GM23338 (cell line): Measurements from ENCODE around the gene KRTAP12-3.

Experiments
- EZH2 ChIP-seq: fragments of 200-600 bp; sonication (generic); IDR thresholded peaks from one replicate; pipeline ENCODE4 v1.8.0; 2017; ENCODE audit warnings: antibody characterized with exemption, mild to moderate bottlenecking, low read depth; ENCODE audit not compliant: unreplicated experiment
- POLR2AphosphoS5 ChIP-seq: IDR thresholded peaks from 2 replicates; pipeline ENCODE4 v1.6.1; 2016; ENCODE audit warnings: antibody characterized with exemption, low read depth
- TF ChIP-seq, protein P1 (sequence below), 2 experiments: fragments of 200-600 bp in 1 of 2; sonication (generic) in 1 of 2; conservative IDR thresholded peaks; 2 replicates each; pipeline versions ENCODE4 v1.5.1 to v1.6.1; 2016 to 2017; ENCODE audit warnings: antibody characterized with exemption in 2 of 2, low read depth in 2 of 2, mild to moderate bottlenecking in 2 of 2, moderate library complexity in 1 of 2

DNA sequence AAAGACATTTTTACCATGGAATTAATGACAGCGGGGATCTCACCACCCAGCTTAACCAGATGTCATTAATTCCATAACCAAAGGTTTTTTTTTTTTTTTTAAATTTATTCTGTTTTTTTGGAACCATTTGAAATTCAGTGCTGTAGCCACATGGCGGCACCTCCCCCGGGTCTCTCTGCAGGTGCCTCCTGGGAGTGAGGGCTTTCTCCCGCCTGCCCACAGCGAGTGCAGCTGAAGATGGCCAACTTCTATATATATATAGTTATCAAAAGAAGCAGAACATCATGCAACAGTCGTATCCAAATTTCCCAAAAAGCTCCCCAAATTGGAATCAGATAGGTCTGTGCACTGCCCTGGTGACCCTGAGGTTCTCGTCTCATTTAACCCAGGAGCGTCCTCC is 42.3 kb upstream of the KRTAP12-3 start:
- TF ChIP-seq, protein P1, sequence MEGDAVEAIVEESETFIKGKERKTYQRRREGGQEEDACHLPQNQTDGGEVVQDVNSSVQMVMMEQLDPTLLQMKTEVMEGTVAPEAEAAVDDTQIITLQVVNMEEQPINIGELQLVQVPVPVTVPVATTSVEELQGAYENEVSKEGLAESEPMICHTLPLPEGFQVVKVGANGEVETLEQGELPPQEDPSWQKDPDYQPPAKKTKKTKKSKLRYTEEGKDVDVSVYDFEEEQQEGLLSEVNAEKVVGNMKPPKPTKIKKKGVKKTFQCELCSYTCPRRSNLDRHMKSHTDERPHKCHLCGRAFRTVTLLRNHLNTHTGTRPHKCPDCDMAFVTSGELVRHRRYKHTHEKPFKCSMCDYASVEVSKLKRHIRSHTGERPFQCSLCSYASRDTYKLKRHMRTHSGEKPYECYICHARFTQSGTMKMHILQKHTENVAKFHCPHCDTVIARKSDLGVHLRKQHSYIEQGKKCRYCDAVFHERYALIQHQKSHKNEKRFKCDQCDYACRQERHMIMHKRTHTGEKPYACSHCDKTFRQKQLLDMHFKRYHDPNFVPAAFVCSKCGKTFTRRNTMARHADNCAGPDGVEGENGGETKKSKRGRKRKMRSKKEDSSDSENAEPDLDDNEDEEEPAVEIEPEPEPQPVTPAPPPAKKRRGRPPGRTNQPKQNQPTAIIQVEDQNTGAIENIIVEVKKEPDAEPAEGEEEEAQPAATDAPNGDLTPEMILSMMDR (conservative IDR thresholded peaks at IDR 0.05; ENCODE audit: low read depth in 2 of 2): no peak
- no peak for TF ChIP-seq EZH2
- no peak for TF ChIP-seq POLR2AphosphoS5
